Measurements from ENCODE around the gene RSPH4A. TPM values are rescaled to one million over a fixed set of nuclear protein-coding genes. Genes with fewer than 3 reads are reported as not detected.
"Not testable (repeated sequence)": the region's sequence is repeated elsewhere in the genome, so short reads cannot be mapped to it uniquely, and the experiment has no call there.

The RSPH4A gene
- total and polyA plus RNA-seq, 2 donors (not counting 3 experiments of a cell fraction or from before 2014, with no cell fraction given) = 0.06 to 0.15 TPM

- CTCF ChIA-PET = interaction anchor here (0.9 kb wide), 1 partner anchor 68 kb away, joined by 3 read pairs; no protein-coding TSS in a partner anchor
- dilution Hi-C loops (cut with MboI; ENCODE audit: extremely low pct_ligation_motif_present, low sequenced_read_pairs); H3K27ac ChIP-seq (ENCODE audit: insufficient read depth, low read depth, low read length); H3K9ac ChIP-seq (replicated peaks; ENCODE audit: extremely low read depth, insufficient read depth, low read length); H2AFZ ChIP-seq (ENCODE audit: low read depth, low read length); H3K27me3 ChIP-seq (ENCODE audit: control insufficient read depth in 2 of 2, insufficient read depth in 2 of 2, low read length in 2 of 2); FAIRE-seq; H3K4me3 ChIP-seq (replicated peaks in 1 of 3; ENCODE audit: insufficient read depth in 1 of 3, low read depth in 1 of 3, low read length in 3 of 3); DNase-seq (ENCODE audit: low read depth, low spot score); BruUV-seq (replicated peaks); H3K36me3 ChIP-seq (ENCODE audit: control insufficient read depth in 2 of 2, extremely low read depth in 1 of 2, insufficient read depth in 2 of 2, low read length in 2 of 2); H4K20me1 ChIP-seq (replicated peaks; ENCODE audit: control insufficient read depth, extremely low read depth, insufficient read depth, low read length); POLR2A ChIA-PET; H3K4me2 ChIP-seq (ENCODE audit: insufficient read depth, low read length); intact Hi-C loops (cut with micrococcal nuclease); H3K9me1 ChIP-seq (replicated peaks; ENCODE audit: control insufficient read depth, extremely low read depth, insufficient read depth, low read length); H3K9me3 ChIP-seq (replicated peaks; ENCODE audit: control insufficient read depth, insufficient read depth, low read length): not testable (repeated sequence)
- Histone ChIP-seq H3K79me2 (ENCODE audit: control insufficient read depth, insufficient read depth, low read length) (peaks cover 67% of the 10 kb centered on the region), H3K4me1 (ENCODE audit: control insufficient read depth, extremely low read depth, insufficient read depth, low read length) (peaks cover 17% of the 10 kb centered on the region)
Measured at GRCh38 chr6:116664169-116664568, 47.9 kb downstream of the RSPH4A start.

- no peak overlapping the region for H3K9ac ChIP-seq (replicated peaks; ENCODE audit: extremely low read depth, insufficient read depth, low read length)
- no peaks in the 10 kb centered on the region for H3K9me3 ChIP-seq (replicated peaks; ENCODE audit: control insufficient read depth, insufficient read depth, low read length)
- H3K4me3 ChIP-seq (replicated peaks in 1 of 3; ENCODE audit: insufficient read depth in 1 of 3, low read depth in 1 of 3, low read length in 3 of 3) = no peak overlapping the region
- H3K4me2 ChIP-seq (ENCODE audit: insufficient read depth, low read length) = peak overlapping the region; percentile 50
- no peak for TF ChIP-seq POLR2A (IDR thresholded peaks at IDR 0.05; ENCODE audit: low read depth, low read length)
- TF ChIP-seq MAX (IDR thresholded peaks at IDR 0.05; ENCODE audit: insufficient read depth, insufficient read length) = no peak
- TF ChIP-seq POLR2AphosphoS5 (IDR thresholded peaks at IDR 0.05; ENCODE audit: insufficient read depth, low read depth, low read length) = no peak
- TF ChIP-seq CTCF (IDR thresholded peaks at IDR 0.05; ENCODE audit: extremely low read depth in 1 of 2, insufficient read depth in 1 of 2, low read depth in 1 of 2, low read length in 2 of 2) = no peak
- no peak for TF ChIP-seq JUN (IDR thresholded peaks at IDR 0.05; ENCODE audit: borderline replicate concordance, insufficient read depth, insufficient read length, low read depth)
- no peak for TF ChIP-seq EZH2 (IDR thresholded peaks at IDR 0.05; ENCODE audit: borderline replicate concordance, low read depth, low read length, severe bottlenecking)
- no peak for TF ChIP-seq FOS (IDR thresholded peaks at IDR 0.05; ENCODE audit: borderline replicate concordance, insufficient read depth, low read length)
- no peak for TF ChIP-seq GATA2 (IDR thresholded peaks at IDR 0.05; ENCODE audit: insufficient read depth, insufficient read length, low read depth, low read length)
- no peak for TF ChIP-seq MYC (IDR thresholded peaks at IDR 0.05; ENCODE audit: low read depth, low read length)
- no peaks in the 10 kb centered on the region for H4K20me1 ChIP-seq (replicated peaks; ENCODE audit: control insufficient read depth, extremely low read depth, insufficient read depth, low read length)
- no TSS peak for BruUV-seq (replicated peaks)
- H3K27ac ChIP-seq (ENCODE audit: insufficient read depth, low read depth, low read length) = no peak overlapping the region
- FAIRE-seq (no peak), DNase-seq (ENCODE audit: low read depth, low spot score) (no peak)
- no peaks in the 10 kb centered on the region for H3K36me3 ChIP-seq (ENCODE audit: control insufficient read depth in 2 of 2, extremely low read depth in 1 of 2, insufficient read depth in 2 of 2, low read length in 2 of 2)
- dilution Hi-C loops (cut with MboI; ENCODE audit: extremely low pct_ligation_motif_present, low sequenced_read_pairs) = no loop called here
- no peaks in the 10 kb centered on the region for H3K27me3 ChIP-seq (ENCODE audit: control insufficient read depth in 2 of 2, insufficient read depth in 2 of 2, low read length in 2 of 2)
- no peaks in the 10 kb centered on the region for H3K9me1 ChIP-seq (replicated peaks; ENCODE audit: control insufficient read depth, extremely low read depth, insufficient read depth, low read length)
- CTCF ChIA-PET = interaction anchor here (1.4 to 3.4 kb wide), 2 partner anchors 17 to 104 kb away, joined by 3 to 18 read pairs; no protein-coding TSS in a partner anchor
- POLR2A ChIA-PET = no interaction called here
- intact Hi-C loops (cut with micrococcal nuclease) = no loop called here
- peaks cover 62% of the 10 kb centered on the region for H3K79me2 ChIP-seq (ENCODE audit: control insufficient read depth, insufficient read depth, low read length)
- no peak overlapping the region for H2AFZ ChIP-seq (ENCODE audit: low read depth, low read length)
- peaks cover 17% of the 10 kb centered on the region for H3K4me1 ChIP-seq (ENCODE audit: control insufficient read depth, extremely low read depth, insufficient read depth, low read length)
Measured at GRCh38 chr6:116665464-116665863, 49.2 kb downstream of the RSPH4A start.
